Measurements from ENCODE around the gene NBPF1. TPM values are rescaled to one million over a fixed set of nuclear protein-coding genes. Genes with fewer than 3 reads are reported as not detected.
A peak's percentile ranks its signal among the peaks of the same experiment; 100 is the strongest.
"Not testable (repeated sequence)": the region's sequence is repeated elsewhere in the genome, so short reads cannot be mapped to it uniquely, and the experiment has no call there.

Gene NBPF1
- total RNA-seq, 1 donor from 2014 or later = 23.0 TPM

DNA sequence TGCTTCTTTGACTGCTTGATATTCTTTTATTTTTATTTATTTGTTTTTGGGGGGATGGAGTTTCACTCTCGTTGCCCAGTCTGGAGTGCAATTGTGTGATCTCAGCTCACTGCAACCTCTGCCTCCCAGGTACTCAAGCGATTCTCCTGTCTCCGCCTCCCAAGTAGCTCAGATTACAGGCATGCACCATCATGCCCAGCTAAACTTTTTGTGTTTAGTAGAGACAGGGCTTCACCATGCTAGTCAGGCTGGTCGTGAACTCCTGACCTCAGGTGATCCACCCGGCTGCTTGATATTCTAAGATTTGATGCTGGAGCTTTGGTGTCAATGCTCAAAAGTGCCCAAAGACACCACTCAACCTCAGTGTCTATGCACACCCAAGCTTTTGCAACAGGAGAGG is 53.7 kb downstream of the NBPF1 start:
- not testable (repeated sequence) for ATAC-seq; DNase-seq (ENCODE audit: low spot score)

- not testable (repeated sequence) for ATAC-seq; DNase-seq (ENCODE audit: low spot score)
Measured at GRCh38 chr1:16557034-16557433, 56.3 kb downstream of the NBPF1 start.

DNA sequence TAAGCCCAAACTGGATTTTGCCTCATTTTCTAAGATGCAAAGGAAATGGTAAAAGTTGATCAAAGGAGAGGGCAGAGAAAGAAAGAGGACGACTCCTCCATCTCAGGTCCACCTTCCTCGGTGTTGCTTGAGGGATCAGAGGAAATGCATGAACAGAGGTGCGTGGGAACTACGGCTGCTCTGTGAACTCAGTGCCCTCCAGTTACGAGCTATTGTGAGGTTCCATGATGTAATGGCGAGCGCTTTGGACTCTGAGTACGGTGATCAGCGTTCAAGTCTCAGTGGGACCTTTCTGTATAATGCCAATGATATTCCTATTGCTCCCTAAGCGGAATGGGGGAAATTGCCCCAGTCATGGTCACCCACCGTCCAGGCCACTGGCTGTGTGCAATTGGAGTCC is 60.1 kb downstream of the NBPF1 start:
- not testable (repeated sequence) for DNase-seq (ENCODE audit: low spot score); ATAC-seq

GRCh38 chr1:16550212-16550918 is 63.0 kb downstream of the NBPF1 start:
- DNase-seq (ENCODE audit: low spot score); ATAC-seq: not testable (repeated sequence)

GRCh38 chr1:16549545-16549944 is 63.8 kb downstream of the NBPF1 start:
- not testable (repeated sequence) for ATAC-seq; DNase-seq (ENCODE audit: low spot score)

DNA sequence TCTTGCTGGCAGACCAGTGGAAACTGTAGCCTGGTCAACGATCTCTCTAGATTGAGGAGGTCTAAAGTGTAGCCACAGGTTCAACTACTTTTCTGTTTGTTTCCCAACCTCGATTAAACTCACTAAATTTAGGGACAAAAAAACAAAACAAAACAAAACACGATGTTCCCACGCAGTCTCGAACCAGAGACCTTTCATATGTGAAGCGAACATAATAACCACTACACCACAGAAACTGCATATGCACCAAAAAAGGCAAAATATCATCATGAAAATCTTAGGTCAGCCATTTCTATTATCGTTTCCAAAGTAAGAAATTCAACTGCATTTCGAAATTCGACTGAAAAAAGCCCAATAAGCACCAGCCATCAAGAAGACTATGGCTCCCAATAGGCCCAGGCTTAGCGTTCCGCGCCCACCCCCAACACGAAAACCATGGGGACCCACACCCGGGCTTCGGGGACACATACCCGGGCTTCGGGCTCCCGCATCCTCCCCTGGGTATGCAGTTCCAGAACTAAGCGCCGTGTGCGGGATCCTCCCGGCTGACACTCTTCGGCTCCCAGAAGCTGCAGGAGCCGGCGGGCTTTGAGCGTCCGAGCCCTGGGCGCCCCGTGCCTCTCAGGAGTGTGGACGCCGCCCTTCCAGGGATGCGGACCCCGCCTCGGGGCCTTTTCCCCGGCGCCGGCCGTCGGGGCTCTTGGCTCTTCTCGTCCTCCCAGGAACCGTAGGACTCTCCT is 65.7 kb downstream of the NBPF1 start:
- not testable (repeated sequence) for DNase-seq (ENCODE audit: low spot score); ATAC-seq

- not testable (repeated sequence) for DNase-seq (ENCODE audit: low spot score); ATAC-seq
Measured at GRCh38 chr1:16545682-16546095, 67.7 kb downstream of the NBPF1 start.

GRCh38 chr1:16540421-16540893 is 72.9 kb downstream of the NBPF1 start:
- not testable (repeated sequence) for ATAC-seq; DNase-seq (ENCODE audit: low spot score)

DNA sequence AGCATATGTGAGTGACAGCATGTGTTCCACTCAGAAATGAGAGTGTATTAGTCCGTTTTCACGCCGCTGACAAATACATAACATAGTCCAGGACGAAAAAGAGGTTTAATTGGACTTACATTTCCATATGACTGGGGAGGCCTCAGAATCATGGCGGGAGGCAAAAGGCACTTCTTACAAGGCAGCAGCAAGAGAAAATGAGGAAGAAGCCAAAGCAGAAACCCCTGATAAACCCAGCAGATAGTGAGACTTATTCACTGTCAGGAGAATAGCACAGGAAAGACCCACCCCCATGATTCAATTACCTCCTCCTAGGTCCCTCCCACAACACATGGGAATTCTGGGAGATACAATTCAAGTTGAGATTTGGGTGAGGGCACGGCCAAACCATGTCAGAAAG is 75.8 kb downstream of the NBPF1 start:
- not testable (repeated sequence) for ATAC-seq; DNase-seq (ENCODE audit: low spot score)

- DNase-seq (ENCODE audit: low spot score); ATAC-seq: not testable (repeated sequence)
Measured at GRCh38 chr1:16536796-16537195, 76.6 kb downstream of the NBPF1 start.

GRCh38 chr1:16535898-16536297 is 77.5 kb downstream of the NBPF1 start:
- DNase-seq (ENCODE audit: low spot score) = not testable (repeated sequence)

DNA sequence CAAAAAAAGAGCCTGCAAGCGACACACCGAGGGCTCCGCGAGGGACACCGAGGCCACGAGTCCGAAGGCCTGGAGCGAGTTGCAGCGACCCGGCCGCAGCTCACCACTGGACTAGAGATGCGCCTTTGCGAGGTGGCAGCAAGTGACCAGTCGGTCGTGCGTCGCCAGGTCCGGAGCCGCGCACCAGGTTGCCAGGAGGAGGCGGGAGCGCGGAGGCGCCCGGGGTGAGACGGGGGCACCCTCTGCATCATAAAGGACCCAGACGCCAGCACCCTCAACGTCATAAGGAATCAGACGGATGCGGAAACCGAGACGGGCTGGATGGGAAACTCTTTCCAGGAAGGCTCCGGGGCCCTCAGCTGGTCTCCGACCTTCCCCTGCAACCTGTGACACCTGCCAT is 77.9 kb downstream of the NBPF1 start:
- DNase-seq (ENCODE audit: low spot score); ATAC-seq: not testable (repeated sequence)

More at GRCh38 chr1:16535898-16536297, 77.5 kb downstream of the NBPF1 start:
- ATAC-seq = not testable (repeated sequence)

GRCh38 chr1:16534829-16535456 is 78.4 kb downstream of the NBPF1 start:
- peak; percentile 48 for DNase-seq (ENCODE audit: low spot score)
- peak; percentile 83 for ATAC-seq

DNA sequence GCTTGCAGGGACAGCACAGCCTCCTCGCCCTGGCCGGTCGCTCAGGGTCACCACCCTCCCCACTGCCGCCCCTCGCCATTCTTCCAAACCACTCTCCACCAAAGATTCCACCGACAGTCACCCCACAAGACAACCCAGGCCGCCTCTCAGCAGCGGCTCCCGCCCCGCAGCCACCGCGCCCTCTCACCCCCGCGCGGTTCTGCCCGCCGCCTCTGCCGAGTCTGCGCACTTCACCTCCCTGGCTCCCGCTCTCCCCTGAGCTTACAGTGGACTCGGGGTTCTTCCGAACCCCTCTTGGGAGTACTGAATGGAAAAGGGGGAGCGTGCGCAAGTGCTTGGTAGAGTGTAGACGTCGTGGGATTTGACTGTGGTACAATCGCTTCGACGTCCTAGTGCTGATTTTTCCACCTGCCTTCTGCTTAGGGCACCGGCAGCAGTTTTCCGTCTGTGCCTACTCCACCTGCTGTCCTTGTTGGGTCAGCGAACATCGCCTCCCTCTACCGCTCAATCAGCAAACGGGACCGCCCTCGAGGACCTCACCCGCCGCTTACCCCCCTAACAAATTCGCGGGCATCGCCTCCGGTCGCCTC is 79.0 kb downstream of the NBPF1 start:
- ATAC-seq (peak; percentile 60), DNase-seq (ENCODE audit: low spot score) (peak; percentile 46)

DNA sequence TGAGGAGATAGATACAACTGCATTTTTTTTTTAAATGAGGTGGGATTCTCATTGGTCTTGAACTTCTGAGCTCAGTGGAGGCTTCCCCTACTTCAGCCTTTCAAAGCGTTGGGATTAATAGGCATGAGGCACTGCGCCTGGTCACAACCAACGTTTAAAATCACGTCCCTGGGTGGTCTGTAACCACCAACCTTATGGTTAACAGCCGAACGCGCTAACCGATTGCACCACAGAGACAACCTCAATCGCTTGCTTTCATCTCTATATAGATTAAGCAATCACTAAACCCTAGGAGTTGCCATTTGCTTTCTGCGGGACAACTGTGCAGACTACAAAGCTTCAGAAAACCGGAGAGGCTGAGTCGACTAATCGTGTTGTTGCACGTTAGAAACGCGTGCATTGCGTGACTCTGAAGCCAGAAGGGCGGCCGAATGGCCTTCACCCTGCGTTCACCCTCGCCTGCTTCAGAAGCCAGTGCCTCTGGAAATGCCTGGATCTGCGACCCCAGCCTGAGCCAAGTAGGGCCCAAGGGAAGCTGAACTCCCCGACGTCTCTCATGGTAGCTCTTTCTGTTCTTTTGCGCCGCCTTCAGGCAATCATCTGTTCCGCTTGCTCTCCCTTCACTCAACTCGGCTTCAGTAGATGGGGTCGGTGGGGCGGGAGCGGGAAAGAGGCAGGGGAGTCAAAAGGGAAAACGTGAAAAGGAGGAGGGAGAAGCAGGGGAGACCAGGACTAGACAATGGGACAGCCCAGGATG is 81.0 kb downstream of the NBPF1 start:
- not testable (repeated sequence) for DNase-seq (ENCODE audit: low spot score)
- peak; percentile 29 for ATAC-seq

DNA sequence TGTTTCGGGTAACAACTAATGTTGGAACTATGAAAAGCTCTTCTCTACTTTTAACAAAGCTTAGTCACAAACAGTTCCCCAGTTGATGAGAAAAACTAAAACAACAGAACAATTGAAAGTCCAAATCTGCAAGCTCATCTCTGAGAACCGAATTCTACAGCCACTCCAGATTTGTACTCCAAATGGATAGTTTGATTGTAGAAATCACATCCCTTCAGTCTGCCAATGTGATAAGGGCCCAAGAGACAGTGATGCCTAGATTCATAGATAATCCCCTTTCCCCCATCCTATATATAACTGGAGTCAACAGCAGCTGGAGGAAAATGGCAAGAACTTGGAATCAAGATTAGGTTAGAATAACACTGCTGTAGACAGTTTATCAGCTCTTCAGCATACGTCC is 85.0 kb downstream of the NBPF1 start:
- not testable (repeated sequence) for DNase-seq (ENCODE audit: low spot score); ATAC-seq

DNA sequence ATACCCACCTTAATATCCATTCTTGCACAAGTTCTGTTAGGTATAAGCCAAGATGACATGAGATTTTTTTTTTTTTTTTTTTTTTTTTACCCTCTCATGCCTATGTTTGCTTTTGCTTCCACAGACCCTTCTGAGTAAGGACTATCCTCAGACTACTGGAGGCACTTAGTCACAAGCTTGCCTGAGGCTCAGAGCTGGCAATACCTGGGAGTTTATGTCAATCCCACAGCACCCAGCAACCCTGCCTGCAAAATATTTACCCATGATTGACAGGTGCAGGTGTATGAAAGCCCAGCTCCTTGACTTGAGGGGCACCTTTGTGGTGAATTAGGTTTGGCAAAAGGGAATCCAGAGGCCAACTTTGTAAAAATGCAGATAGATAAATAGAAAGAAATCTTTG is 87.6 kb downstream of the NBPF1 start:
- not testable (repeated sequence) for ATAC-seq; DNase-seq (ENCODE audit: low spot score)

DNA sequence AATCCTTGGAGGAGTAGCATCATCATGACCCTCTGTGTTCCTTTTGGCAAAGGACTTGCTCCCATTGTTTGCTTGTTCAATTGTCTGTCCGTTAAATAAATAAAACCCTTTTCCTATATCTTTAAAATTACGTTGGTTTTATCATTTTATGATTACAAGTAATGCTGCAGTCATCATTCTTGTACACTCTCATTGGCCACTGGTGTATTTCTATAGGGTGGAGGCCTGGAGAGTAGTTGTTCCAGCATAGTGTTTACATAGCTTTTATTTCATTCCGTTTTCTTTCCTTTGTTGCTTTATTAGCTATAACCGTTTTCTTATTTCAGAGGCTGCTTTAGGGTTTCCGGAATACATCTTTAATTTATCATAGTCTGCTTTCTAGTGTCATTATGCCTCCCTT is 91.7 kb downstream of the NBPF1 start:
- not testable (repeated sequence) for ATAC-seq; DNase-seq (ENCODE audit: low spot score)

GRCh38 chr1:16521288-16521583 is 92.1 kb downstream of the NBPF1 start:
- ATAC-seq = no peak
- no peak for DNase-seq (ENCODE audit: low spot score)
